Effector CD4-positive, alpha-beta T cell (primary cell): ENCODE results near the gene HERPUD2.
"Not testable (repeated sequence)": the region's sequence is repeated elsewhere in the genome, so short reads cannot be mapped to it uniquely, and the experiment has no call there.

ENCODE experiments used
- DNase-seq: peaks from one replicate; pipeline ENCODE4 v3.0.0-alpha.2; 2020

The HERPUD2 gene

GRCh38 chr7:35712563-35713226 is 17.8 kb upstream of the HERPUD2 start:
- no peak for DNase-seq

- no peak for DNase-seq
These were observed 12.5 kb upstream of the HERPUD2 start for GRCh38 chr7:35707422-35707821.

DNA sequence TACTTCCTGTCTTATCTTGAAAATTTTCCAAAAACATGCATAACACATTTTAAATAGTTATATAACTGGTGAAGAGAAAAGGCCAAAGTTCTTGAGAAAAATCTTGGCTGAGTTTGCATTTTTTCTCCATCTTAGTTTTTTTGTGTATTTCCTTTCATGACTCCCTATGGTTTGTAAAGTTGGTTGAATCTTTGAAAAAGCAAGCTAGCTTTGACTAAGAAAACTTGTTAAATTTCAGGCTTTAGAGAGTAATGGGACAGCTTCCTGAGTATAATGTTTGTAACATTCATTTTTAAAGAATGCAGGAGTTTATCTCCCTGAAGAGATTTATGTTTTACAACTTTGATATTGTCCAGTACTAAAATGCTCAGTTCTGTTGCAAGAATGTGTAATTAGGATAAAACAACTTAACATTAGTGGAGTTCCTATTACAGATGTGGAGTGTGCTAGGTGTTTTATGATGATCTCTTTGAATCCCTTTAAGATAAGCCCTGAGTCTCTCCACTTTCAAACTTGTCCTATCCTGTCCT is 11.1 kb upstream of the HERPUD2 start:
- no peak for DNase-seq

GRCh38 chr7:35704261-35704660 is 9.3 kb upstream of the HERPUD2 start:
- no peak for DNase-seq

GRCh38 chr7:35702541-35702940 is 7.6 kb upstream of the HERPUD2 start:
- DNase-seq, result no peak

DNA sequence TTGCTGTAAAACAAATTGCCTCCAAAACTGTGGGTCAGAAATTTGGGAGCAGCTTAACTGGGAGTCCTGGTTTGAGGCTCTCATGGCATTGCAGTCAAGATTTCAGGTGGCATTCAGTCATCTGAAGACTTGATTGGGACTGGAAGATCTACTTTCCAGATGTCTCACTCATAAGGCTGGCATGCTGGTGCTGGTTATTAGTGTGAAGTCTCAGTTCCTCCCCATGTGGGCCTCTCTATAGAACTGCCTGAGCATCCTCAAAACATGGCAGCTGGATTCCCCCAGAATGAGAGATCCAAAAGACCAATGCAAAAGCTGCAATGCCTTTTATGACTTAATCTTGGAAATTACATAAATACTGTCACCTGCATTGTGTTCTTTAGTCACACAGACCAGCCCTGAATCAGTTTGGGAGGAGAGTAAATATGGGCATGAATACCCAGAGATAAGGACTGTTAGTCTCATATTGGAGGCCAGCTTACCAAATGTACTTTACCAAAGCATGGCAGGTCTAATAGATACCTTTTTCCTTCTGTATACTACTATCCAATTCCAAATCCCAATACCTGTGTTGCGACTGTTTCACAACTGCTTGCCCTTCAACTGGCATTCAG is 6.5 kb upstream of the HERPUD2 start:
- no peak for DNase-seq

DNA sequence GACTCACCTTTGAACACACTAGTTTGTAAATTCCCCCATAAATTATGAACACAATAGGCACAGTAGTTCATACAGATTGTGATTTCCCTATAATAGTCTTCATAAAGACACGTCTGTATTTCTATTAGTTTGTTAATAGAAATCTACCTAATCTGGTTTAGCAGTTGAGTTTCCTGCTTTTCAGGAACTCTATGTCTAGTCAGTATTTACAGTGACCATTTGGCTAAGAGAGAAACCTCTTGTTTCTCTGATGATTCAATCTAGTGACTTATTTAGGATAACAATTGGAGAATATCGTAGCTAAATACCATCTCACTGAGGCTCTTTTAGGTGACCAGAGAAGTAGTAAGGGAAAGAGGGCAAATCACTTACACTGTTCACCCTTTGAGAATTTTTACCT is 5.9 kb upstream of the HERPUD2 start:
- no peak for DNase-seq

DNA sequence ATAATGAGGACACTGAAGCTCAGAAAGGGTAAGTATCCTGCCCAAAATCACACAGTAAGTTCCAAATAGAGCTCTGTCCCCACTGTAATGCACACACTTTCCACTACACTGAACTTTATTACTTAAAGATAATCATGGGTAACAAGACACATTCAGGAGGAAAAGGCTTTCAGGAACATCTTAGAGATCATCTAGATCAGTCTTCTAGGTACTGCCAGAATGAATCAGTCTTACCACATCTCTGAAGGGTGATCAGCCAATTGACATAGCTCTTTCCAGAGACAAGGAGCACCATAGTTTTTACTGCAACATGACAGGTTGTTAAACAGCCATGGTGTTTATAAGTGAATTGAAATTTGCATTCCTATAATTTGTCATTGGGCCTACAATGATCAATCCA is 5.4 kb upstream of the HERPUD2 start:
- DNase-seq, result no peak

- DNase-seq, result no peak
These were observed 4.9 kb upstream of the HERPUD2 start for GRCh38 chr7:35699796-35700305.

DNA sequence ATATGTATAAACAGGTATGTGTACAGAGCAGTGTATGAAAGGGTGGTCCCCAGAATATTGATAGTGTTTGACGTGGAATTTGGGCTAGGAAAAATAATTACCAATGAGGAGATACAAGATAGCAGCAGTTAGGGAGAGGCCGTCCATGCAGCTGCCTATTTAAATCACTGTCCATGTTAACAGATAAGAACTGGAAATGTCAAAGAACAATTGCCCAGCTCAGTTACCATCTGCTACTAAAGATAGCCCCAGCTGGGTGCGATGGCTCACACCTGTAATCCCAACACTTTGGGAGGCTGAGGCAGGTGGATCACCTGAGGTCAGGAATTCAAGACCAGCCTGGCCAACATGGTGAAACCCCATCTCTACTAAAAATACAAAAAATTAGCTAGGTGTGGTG is 3.4 kb upstream of the HERPUD2 start:
- not testable (repeated sequence) for DNase-seq

DNA sequence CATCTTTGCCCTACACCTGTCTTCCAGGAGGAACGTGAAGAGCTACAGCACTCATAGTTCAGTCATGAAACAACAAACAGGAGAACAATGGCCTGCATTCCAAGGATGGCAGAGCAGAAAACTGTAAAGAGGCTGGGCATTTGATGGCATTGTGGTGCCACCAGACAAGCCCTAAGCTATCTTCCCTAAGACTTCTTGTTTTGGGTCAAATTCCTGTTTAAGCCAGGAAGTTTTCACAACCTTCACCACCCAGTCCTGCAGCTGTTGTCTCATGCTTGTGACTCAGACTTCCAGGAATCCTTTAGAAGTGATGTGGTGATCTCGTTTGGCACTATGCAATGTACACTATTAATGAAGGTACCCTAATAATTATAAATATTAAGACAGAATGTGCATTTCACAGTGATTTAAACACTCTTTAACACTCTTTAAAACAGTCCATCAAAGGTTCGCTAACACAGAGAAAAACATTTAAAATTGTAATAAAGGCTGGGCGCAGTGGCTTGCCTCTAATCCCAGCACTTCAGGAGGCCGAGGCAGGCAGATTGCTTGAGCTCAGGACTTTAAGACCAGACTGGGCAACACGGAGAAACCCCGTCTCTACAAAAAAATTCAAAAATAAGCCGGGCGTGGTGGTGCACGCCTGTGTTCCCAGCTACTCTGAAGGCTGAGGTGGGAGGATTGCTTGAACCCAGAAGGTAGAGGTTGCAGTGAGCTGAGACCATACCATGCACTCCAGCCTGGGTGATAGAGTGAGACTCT is 2.7 kb upstream of the HERPUD2 start:
- DNase-seq, result no peak

DNA sequence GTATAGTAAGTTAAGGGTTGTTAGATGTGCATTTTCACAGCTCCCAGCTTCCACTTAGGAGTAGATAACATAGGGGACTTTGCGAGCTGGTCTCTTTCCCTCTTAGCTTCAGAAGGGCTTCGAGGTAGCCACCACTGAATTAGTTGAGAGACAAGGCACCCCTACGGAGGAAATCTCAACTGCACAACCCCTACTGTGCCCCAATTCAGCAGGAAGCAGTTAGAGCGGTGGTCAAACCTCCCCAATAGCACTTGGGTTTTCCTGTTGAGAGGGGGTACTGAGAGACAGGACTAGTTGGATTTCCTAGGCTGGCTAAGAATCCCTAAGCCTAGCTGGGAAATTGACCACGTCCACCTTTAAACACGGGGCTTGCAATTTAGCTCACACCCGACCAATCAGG is 1.1 kb upstream of the HERPUD2 start:
- DNase-seq, result no peak

- no peak for DNase-seq
These were observed 527 bp upstream of the HERPUD2 start for GRCh38 chr7:35695473-35695850.

DNA sequence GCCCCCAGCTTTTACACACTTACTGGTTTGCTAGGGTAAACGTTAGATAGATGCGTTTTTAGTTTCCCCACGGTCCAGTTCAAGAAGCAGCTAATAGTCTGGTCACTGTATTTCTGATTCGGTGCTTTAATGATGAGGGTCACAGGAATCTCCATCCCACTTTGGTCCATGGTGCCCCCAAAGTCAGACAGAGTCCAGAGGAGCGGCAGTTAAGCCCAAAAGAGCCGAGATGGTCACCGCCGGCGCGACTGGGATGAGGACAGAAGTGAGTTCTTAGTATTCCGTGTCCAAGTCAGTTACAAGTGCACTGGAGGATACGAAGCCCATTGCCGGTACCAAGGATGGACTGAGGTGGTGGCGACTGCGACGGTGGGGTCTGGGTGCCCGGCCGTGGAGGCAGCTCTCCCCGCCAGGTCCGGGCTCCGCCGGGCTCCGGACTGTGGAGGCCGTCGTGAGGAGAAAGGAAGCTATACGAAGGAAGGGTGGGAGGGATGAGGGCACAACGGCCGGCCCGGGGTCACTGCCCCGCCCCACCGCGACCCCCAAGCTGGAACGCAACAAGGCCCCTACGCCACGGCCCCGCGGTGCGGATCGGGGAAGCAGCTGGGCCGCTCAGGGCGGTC is 663 bp downstream of the HERPUD2 start:
- DNase-seq, result no peak

GRCh38 chr7:35691827-35692307 is 3.1 kb downstream of the HERPUD2 start:
- peak; percentile 25 for DNase-seq

DNA sequence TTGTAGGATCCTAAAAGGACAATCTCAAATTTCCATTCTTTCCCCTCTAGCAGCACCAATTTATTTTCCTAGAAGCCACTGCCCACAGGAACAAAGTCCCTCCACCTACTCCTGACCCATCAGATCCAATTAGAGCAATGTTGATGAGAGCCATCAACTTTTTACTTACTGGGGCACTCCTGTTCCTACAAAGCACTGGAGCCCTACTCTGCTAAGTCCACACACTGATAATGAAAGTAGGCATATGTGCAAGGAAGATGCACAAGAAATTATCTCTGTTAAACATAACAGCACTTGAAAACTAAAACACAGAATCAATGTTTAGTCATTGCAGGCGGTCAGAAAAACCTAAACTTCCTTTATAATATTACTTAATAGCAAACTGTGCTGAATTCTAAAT is 3.6 kb downstream of the HERPUD2 start:
- no peak for DNase-seq

DNA sequence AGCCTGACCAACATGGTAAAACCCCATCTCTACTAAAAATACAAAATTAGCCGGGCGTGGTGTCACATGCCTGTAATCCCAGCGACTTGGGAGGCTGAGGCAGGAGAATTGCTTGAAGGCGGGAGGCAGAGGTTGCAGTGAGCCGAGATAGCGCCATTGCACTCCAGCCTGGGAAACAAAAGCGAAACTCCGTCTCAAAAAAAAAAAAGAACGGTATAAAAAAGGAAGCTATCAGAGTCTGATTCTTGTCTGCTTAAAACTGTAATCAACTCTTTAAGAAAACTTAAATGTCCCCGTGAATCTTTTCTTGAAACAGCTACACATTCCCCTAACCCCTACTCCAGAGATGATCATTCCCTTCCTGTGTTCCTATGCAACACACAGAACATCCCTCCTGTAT is 4.3 kb downstream of the HERPUD2 start:
- not testable (repeated sequence) for DNase-seq

DNA sequence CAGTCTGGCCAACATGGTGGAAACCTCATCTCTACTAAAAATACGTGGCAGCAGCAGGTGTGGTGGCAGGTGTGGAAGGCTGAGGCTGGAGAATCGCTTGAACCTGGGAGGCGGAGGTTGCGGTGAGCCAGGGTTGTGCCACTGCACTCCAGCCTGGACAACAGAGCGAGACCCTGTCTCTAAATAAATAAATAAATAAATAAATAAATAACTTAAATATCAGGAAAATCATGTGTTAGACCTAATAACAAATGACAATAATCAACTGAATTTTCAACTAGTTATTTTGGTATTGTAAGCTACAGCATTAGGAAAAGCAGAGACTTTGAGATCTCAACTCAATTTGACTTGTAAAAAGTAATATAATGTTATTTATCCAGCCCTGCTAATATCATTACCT is 9.2 kb downstream of the HERPUD2 start:
- DNase-seq, result no peak

DNA sequence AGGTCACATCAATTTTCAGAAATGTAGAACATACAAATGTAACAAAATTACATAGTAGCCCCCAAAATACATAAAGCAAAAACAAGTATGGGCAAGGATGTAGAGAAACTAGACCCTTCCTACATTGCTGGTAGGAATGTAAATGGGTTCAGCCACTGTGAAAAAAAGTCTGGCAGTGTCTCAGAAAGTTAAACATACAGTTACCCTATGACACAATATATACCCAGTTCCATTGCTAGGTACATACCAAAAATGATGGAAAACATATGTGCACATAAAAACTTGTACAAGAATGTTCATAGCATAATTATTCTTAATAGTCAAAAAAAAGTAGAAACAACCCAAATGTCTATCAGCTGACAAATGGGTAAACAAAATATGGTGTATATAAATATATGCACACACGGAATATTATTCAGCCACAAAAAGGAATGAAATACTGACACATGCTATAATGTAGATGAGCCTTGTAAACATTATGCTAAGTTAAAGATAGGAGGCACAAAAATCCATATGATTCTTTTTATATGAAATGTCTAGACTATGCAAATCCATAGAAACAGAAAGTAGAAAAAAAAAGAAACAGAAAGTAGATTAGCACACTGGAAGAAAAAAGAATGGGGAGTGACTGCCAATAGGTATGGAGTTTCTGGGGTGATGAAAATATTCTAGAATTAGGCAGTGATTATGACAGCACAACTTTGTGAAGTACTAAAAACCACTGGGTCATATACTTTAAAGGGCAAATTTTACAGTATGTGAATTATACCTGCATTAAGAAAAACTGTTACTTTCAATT is 13.5 kb downstream of the HERPUD2 start:
- DNase-seq, result no peak

DNA sequence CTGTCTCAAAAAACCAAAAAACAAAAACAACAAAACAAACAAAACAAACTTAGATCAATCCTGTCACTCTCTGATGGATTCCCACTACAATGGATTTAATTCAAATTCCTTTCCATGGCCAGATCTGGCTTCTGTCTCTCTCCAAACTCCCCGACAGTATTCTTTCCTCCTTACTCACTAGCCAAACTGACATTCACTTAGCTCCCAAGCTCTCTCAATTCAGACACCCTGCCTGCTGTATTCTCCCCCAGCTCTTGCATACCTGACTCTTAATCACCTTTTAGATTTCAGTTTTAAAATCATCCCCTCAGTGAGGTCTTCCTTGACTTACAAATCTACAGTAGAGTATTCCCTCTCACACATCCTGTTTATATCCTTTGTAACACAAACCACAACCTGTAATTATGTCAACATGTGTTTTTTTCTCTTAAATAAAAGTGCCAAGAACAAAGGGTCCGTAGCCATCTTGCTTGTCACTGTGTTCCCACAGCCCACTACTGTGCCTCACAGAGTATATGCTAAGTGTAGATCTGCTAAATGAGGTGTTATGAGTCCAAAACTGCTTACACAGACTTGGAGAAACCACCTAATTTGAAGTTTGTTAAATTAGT is 14.4 kb downstream of the HERPUD2 start:
- DNase-seq, result no peak

DNA sequence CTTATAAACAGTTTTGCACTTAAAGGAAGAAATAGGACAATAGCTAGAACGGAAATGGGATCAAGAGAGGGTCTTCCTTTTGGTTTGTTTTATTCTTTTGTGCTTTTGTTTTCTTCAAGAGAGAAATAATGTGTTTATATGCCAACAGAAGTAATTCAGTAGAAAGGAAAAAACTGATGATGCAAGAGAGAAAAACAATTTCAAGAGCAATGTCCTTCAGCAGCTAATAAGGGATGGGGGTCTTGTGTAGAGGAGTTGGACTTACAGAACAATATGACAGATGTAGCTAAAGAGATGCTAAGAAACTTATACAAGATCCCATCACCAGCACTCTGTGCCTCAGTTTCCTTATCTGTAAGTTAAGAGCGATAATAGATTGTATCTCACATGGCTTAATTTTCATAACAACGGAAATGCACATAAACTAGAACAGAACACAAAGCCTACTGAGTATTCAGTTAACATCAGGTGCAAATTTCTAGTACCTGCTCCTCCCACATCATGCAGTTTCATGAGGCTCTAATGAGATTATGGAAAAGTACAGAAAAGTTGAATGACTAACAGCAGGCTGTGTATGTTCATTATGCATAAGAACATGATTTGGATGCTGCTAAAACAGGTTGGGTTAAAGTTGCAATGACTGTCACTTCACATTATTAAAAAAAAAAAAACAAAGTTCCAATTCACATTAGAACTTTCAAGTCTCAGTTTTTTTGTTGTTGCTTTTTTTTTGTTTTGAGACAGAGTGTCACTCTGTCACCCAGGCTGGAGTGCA is 17.2 kb downstream of the HERPUD2 start:
- DNase-seq, result no peak
